Endometrial microvascular endothelial cells (primary cell): Measurements from ENCODE around the gene FBXO28. TPM values are rescaled to one million over a fixed set of nuclear protein-coding genes. Genes with fewer than 3 reads are reported as not detected.
"Not testable (repeated sequence)": the region's sequence is repeated elsewhere in the genome, so short reads cannot be mapped to it uniquely, and the experiment has no call there.

Source experiments
- in situ Hi-C: cut with HindIII; loops from 2 replicates; pipeline ENCODE4 v1.10.0; 2017; ENCODE audit warnings: low sequenced_read_pairs, low pct_unique_long_range_greater_than_20kb; ENCODE audit errors: inconsistent ontology term
- total RNA-seq: library from RNA; depleted of rRNA; stranded (reverse); fragments of >200 nt; gene quantifications from one replicate; pipeline ENCODE4 v1.2.3, GENCODE V29; 2015; ENCODE audit errors: inconsistent ontology term

Gene FBXO28, protein sequence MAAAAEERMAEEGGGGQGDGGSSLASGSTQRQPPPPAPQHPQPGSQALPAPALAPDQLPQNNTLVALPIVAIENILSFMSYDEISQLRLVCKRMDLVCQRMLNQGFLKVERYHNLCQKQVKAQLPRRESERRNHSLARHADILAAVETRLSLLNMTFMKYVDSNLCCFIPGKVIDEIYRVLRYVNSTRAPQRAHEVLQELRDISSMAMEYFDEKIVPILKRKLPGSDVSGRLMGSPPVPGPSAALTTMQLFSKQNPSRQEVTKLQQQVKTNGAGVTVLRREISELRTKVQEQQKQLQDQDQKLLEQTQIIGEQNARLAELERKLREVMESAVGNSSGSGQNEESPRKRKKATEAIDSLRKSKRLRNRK
- total RNA-seq: 40.0 TPM

DNA sequence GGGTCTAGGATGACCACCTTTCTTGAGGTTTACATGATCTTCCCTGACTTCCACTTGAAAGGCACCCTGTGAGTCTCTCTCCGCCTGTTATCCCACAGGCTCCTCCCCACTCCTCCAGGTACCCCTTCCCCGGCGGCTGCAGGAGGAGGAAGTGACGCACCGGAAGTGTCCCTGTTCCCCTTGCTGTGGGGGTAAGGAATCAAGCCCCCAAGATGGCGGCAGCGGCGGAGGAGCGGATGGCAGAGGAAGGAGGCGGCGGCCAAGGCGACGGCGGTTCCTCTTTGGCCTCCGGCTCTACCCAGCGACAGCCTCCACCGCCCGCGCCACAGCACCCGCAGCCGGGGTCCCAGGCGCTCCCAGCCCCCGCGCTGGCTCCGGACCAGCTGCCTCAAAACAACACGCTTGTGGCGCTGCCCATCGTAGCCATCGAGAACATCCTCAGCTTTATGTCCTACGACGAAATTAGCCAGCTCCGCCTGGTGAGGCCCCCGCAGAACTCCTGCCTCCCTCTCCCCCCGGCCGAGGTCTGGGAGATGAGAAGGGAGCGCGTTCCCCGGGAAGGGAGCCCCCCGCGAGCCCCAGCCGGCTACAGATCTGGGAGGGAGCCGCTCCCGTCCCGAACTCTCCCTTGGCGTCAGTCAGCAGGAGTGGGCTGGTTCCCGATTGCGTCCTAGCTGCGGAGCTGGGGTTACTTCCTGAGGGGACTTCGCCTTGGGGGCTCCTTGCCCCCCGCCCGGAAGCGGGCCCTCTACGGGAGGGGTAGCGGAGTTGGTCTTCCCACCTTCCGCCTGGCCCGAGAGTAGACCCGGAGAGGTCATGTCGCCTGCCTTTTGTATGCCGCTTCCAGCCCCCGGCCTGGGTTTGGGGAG is at the start of gene FBXO28:
FBXO28 (plus strand) TSS at position 194 of the 869 bp plus-strand sequence; CDS start at position 213, 19 bp downstream.
- in situ Hi-C loops: no loop called here

DNA sequence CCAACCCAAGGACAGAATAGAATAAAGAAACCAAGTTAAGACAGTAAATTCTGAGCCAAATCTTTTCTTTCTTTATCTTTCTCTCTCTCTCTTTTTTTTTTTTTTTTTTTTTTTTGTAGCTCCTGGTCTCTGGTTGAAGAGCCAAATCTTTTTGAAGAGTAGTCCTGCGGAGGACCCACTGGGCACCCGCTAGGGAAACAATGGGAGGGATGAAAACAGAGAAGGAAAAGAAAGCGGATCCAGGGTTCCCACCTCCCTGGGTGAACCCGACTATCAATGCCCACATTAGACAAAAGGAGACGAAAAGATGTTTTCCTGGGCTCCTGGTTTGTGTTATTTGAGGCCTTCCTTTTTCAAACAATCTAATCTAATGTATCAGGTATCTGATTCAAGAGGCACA is 49.8 kb upstream of the FBXO28 start:
- in situ Hi-C loops: no loop called here

DNA sequence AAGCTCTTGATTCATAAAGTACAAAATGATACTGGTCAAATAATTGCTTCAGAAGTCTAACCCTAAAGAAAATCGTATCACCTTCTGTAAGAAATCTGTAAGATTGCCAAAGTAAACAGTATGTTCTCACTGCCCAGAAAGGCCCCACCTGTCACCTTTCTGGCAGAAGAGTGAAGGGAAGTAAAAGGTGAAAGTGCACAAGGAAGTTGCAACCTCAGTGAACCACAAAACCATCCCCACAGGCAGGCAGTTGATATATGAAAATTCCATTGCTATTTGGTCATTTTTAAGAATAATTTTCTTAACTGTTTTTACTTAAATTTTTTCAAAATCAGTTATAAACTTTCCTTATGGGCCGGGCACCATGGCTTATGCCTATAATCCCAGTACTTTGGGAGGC is 48.5 kb upstream of the FBXO28 start:
- in situ Hi-C loops: no loop called here

DNA sequence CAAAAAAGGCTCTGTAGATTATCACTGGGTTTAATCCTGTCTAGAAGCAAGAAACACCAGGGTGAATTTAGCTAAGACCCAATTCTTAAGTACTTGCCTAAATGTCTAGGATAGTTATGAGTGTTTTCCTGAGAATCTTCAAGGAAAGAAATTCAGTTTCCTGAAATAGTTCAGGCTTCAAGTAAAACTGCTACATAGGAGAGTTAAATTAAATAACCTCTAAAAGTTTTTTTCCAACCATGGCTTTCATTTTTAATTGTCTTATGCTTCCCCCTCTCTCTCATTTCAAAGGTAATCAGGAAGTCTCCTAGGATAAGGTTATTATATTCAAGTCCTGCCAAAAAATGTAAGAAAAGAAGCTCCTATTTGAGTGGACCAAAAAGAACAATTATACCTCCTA is 46.7 kb upstream of the FBXO28 start:
- in situ Hi-C loops: no loop called here

DNA sequence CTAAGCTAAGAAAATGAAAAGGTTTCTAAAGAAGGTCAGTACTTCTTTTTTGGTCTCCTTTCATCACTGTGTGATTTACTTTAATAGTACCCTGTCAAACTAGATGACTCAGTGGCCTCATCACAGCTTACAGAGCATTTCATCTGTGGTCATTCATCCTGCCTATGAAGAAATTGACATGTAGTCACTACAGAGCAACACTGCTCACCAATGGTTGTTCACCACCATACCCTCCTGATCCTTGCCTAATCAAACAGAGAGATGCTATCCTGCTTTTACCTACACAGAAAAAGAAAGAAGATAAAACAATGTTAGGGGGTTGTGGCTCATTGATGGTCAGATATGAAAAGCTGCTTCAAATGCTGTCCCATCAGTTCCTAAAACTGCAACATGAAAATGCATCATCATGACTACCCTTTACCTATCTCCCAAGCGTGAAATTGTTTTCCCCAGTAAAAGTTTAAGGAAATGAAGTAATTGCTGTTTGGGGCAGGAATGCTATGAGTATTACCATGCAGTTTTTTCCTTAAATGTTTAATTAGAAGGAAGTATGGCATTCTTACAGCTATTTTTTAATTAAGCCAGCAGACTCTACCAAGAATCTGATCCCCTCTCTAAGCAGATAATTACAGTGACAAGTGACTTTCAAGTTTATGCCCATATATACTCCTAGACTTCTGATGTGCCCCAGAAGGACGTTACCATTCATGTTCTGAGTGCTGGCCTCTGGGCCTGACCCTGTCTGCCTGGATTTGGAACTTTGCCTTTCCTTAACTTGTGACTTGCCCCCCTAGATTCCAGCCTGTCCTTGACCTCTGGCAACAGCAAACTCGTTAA is 46.1 kb upstream of the FBXO28 start:
- in situ Hi-C loops: no loop called here

DNA sequence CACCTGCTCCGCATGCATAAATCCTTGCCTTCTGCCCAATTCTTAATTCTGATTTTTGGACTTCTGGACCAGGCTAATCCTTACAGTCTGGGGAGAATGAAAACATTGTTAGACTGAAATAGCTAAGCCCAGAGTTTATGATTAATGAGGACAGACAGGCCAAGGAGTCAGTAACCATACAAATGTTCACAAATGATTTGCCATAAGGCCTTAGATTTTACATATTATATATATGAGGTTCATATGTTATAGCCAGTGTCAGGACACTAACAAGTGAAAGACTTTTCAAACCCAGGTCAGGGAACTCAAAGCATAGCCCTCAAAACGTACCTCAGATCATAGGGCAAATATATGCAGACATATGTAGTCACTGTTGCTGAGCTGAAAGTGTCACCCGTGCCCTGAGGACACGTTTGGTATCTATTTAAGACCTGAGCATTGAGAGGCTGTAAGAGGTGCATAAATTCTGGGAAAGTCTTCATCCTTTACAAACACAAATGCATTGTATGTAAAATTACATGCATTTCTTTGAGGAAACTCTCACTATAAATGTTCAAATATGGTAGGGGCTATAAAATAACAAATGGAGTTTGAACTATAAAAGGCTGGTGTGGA is 45.3 kb upstream of the FBXO28 start:
- in situ Hi-C loops: no loop called here

DNA sequence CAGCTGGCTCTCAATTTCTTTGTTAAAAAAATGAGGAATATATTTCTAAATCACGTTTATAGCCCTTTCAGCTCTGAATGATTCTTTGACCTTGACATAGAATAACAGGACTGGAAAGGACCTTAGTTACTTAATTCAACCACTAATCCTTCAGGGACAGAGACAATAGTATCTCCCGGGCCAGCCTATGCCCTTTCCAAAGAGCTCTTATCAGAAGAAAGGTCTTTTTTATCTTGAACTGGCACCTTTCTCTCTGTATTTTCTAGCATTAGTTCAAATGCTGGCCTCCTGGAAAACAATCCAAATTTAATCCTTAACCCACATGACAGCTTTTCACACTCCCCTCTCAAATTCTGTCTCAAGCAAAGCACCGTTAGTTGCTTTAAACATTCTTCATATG is 44.8 kb upstream of the FBXO28 start:
- in situ Hi-C loops: no loop called here

DNA sequence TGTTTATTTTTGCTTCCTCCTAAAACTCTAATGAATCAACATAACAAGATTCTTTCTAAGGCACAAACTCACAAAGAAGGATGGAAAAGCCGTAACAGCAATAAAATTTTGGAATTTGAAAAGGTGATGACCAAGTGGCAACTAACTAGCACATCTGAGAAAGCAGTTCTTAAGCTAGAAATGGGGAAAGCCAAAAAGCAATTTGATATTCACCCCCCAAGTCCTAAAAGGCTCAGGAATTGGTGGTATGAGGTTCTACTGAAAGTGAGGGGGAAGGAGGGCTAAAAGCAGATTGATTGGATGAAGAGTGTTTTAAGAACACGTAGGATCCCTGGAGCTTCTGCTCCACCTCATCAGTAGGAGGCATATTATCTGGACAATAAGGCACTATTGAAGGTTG is 43.4 kb upstream of the FBXO28 start:
- in situ Hi-C loops: no loop called here

DNA sequence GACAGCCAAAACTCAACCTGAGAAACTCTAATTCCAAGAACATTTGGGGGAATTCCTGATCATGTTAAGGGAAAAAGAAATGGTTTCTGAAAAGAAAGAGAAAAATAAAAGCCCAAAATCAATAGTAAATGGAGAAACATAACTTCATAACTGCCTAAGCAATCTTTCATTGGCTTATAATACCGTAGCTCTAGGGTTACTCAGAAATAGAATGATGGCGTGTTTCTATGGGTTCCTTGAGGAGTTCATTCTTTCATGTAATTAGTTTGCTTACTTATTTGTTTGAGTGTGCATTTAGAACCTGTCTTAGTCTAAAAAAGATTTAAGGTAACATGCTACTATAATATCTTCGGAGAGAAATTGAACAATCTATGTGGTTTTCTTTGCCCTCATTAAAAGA is 37.5 kb upstream of the FBXO28 start:
- in situ Hi-C loops: no loop called here

DNA sequence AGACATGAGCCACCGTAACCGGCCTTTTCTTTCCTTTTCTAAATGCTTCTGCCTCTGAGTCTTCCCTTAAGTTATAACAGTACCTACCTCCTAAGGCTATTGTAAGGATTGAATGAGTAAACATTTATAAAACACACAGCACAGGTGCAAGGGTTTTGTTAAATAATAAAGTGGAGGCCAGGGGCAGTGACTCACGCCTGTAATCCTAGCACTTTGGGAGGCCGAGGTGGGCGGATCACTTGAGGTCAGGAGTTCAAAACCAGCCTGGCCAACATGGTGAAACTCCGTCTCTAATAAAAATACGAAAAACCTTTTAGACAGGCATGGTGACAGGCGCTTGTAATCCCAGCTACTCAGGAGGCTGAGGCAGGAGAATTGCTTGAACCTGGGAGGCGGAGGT is 34.3 kb upstream of the FBXO28 start:
- in situ Hi-C loops: not testable (repeated sequence)

DNA sequence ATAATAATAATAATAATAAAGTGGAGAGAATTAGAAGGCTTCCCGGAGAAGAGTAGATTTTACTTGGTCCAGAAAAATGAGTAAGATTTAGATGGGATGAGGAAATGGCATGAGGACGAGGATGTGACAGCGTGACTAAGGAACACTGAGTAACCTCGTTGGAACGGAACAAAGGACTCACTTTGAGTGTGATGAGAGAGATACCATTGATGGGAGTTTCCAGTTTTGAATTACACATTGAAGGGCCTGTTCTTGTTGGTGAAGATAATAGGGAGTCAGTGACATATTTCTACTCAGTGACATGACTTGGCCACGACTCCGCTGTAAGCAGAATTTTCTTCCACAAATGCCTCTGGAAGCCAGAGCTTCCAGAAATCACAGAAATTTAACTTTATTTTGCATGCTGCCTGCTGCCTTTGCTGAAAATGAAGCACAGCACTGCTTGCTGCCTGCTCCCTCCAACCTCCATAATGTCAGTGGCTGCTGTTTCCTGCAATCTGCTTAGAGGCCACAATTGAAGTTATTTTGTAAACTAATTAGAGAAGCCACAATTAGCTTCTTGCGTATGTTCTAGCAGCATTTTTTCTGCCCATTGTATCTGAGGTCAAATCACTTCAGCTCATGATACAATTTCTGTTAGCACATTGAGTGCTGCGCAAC is 33.7 kb upstream of the FBXO28 start:
- in situ Hi-C loops: no loop called here

DNA sequence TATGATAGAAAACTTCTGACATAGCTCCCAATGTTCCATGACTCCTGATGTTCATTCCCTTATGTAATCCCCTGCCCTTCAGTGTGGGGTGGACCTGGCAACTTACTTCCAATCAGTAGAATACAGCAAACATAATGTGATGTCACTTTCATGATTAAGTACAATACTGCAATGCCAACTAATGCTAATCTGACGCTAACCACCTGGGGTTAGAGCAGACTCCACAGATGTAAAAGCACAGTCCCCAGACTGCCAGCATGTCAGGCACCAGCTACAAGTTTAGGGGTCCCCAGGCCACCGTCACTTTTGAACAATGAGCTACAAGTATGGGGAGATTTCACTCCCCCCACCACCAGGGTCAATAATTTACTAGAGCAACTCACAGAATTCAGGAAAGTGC is 32.3 kb upstream of the FBXO28 start:
- in situ Hi-C loops: no loop called here

DNA sequence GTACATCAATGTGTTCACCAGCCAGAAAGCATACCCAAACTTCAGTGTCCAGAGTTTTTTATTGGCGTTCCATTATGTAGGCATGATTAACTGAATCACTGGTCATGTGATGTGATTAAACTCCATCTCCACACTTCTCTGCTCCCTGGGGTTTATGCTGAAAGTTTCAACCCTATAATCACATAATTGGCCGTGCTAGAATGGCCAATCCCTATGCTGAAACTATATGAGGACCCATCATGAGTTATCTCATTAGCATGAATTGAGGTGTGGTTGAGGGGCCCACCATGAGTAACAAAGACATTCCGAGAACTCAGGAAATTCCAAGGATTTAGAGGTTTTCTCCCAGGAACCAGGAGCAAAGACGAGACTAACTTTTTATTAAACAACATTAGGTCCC is 31.8 kb upstream of the FBXO28 start:
- in situ Hi-C loops: no loop called here

DNA sequence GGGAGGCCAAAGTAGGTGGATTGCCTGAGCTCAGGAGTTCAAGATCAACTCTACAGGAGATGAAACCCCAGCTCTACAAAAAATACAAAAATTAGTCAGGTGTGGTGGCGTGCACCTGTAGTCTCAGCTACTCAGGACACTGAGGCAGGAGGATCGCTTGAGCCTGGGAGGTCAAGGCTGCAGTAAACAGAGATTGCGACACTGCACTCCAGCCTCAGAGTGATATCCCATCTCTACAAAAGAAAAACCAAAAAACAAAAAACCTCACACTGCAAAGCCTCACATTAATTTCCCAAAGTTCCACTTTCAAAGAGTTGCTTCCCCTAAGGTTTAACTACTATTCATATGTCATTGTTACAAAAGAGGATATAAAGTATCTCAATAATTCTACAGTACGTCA is 29.0 kb upstream of the FBXO28 start:
- in situ Hi-C loops: no loop called here

DNA sequence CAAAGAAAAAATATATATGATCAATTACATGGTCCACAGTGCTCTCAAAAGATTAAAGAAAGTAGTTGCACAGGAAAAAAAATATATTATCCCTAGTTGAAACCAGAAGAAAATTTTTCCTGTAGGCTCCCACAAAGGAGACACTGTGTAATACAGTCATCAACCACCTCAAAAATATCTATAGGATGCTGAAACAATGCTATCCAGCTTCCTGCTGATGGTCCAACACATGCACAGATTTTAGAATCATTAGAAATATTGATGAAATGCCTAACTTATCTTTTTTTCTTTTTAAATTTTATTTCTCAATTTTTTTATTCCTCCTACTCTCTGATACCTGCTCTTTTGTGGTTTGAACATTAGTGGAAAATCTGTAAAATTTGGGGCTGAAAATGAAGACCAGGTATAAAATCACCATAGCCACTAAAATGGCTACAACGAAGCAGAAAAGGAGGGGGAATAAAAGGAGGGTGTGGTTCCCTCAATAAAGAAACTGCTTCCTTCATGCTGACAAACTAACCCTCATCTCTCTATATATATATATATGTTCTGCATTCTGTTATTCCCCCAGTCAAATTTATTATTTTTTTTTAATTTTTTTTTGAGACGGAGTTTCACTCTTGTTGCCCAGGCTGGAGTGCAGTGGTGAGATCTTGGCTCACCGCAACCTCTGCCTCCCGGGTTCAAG is 28.3 kb upstream of the FBXO28 start:
- in situ Hi-C loops: no loop called here

DNA sequence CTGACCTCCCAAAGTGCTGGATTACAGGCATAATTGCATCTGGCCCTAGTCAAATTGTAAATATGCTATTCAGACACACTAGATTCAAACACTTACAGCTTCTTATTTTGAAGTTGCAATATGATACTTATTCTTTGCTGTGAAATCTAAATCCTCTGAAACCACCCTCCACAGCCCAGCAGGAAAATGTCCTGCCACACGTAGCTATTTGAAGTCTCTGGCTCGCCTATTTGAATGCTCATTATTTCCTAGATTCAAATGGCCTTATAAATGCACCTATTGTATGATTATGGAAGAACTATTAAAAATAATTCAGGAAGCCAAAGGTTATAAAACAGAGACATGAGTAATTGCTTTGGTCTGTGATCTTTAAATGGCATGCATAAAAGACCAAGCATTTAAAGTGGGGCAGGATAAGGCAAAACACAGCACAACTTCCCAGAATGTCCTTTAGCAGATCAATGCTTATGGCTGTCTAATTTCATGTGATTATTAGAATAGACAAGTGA is 26.6 kb upstream of the FBXO28 start:
- in situ Hi-C loops: no loop called here

DNA sequence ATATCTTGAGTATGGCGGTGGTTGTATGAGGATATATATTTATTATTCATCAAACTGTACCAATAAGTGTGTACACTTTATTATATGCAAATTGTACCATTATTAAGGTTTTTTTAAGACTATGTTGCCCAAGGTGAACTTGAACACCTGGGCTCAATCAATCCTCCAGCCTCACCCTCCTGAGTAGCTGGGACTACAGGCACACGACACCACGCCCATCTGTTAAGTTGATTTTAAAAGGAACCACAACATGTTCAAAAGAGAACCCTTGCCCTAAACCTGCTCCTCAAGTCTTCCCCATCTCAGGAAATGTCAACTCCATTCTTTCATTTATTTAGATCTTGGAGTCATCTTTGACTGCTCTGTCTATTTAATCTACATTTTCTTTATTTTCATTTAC is 24.3 kb upstream of the FBXO28 start:
- in situ Hi-C loops: no loop called here

DNA sequence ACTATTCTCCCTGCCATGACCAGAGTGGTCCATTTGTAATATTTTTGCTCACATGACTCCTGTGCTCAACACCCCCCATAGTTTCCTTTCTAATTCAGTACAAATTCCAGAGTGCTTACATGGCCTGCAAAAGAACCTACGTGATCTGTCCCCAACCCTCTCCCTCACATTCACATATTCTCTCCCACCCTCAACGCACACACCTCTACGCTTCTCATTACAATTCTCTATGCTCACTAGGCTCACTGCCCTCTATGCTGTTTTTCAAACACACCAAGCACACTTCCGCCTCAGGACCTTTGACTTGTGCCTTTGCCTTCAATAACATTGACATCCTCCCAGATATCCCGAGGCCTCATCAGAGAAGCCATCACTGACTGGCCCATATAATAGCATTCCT is 23.8 kb upstream of the FBXO28 start:
- in situ Hi-C loops: no loop called here
